Fibroblast of skin of back (primary cell): ENCODE data around the gene PLCXD3.

ENCODE experiments used
- DNase-seq: peaks from one replicate; pipeline ENCODE4 v3.0.0-alpha.2; 2013

PLCXD3 gene

GRCh38 chr5:41277476-41278245 is 232.7 kb downstream of the PLCXD3 start:
- no peak for DNase-seq

- DNase-seq = no peak
Observed at GRCh38 chr5:41275813-41276512, 234.4 kb downstream of the PLCXD3 start.

GRCh38 chr5:41270423-41271251 is 239.8 kb downstream of the PLCXD3 start:
- DNase-seq = peak; percentile 57

GRCh38 chr5:41268894-41269293 is 241.5 kb downstream of the PLCXD3 start:
- no peak for DNase-seq

- DNase-seq = no peak
Observed at GRCh38 chr5:41266377-41266776, 244.0 kb downstream of the PLCXD3 start.

GRCh38 chr5:41264019-41264418 is 246.4 kb downstream of the PLCXD3 start:
- no peak for DNase-seq

GRCh38 chr5:41263335-41263734 is 247.1 kb downstream of the PLCXD3 start:
- no peak for DNase-seq
